ENCODE results near the gene FOXQ1. TPM values are rescaled to one million over a fixed set of nuclear protein-coding genes. Genes with fewer than 3 reads are reported as not detected.

Gene FOXQ1
- total RNA-seq, 1 donor from 2014 or later = 27.9 TPM

GRCh38 chr6:1285556-1285955, 26.3 kb upstream of the FOXQ1 start:
- TF ChIP-seq CTCF (conservative IDR thresholded peaks at IDR 0.05) = no peak
- Mint-ChIP-seq H3K36me3 (no peaks in the 10 kb centered on the region), H3K4me1 (ENCODE audit: unreplicated experiment) (no peaks in the 10 kb centered on the region), H3K9me3 (peaks cover 5% of the 10 kb centered on the region), H3K4me3 (no peak overlapping the region), H3K27ac (no peak overlapping the region), H3K27me3 (peaks cover 24% of the 10 kb centered on the region)
- DNase-seq (ENCODE audit: extremely low spot score, unreplicated experiment) = no peak

- H3K27me3 Mint-ChIP-seq = peaks cover 23% of the 10 kb centered on the region
- H3K4me1 Mint-ChIP-seq (ENCODE audit: unreplicated experiment) = no peaks in the 10 kb centered on the region
- H3K4me3 Mint-ChIP-seq = no peak overlapping the region
- H3K27ac Mint-ChIP-seq = no peak overlapping the region
- DNase-seq (ENCODE audit: extremely low spot score, unreplicated experiment) = no peak
- H3K9me3 Mint-ChIP-seq = peaks cover 5% of the 10 kb centered on the region
- TF ChIP-seq CTCF (conservative IDR thresholded peaks at IDR 0.05) = no peak
- H3K36me3 Mint-ChIP-seq = no peaks in the 10 kb centered on the region
Observed at GRCh38 chr6:1285956-1286355, 25.9 kb upstream of the FOXQ1 start.

- H3K4me1 Mint-ChIP-seq (ENCODE audit: unreplicated experiment) = no peaks in the 10 kb centered on the region
- peaks cover 19% of the 10 kb centered on the region for H3K27me3 Mint-ChIP-seq
- H3K4me3 Mint-ChIP-seq = no peak overlapping the region
- peak overlapping the region; percentile 59 for H3K27ac Mint-ChIP-seq
- H3K9me3 Mint-ChIP-seq = peaks cover 5% of the 10 kb centered on the region
- no peak for DNase-seq (ENCODE audit: extremely low spot score, unreplicated experiment)
- TF ChIP-seq CTCF (conservative IDR thresholded peaks at IDR 0.05) = no peak
- no peaks in the 10 kb centered on the region for H3K36me3 Mint-ChIP-seq
Observed at GRCh38 chr6:1287103-1287591, 24.8 kb upstream of the FOXQ1 start.

GRCh38 chr6:1290086-1290485, 21.8 kb upstream of the FOXQ1 start:
- H3K36me3 Mint-ChIP-seq = no peaks in the 10 kb centered on the region
- H3K4me1 Mint-ChIP-seq (ENCODE audit: unreplicated experiment) = no peaks in the 10 kb centered on the region
- no peak for DNase-seq (ENCODE audit: extremely low spot score, unreplicated experiment)
- H3K4me3 Mint-ChIP-seq = no peak overlapping the region
- peaks cover 24% of the 10 kb centered on the region for H3K27me3 Mint-ChIP-seq
- no peak overlapping the region for H3K27ac Mint-ChIP-seq
- no peak for TF ChIP-seq CTCF (conservative IDR thresholded peaks at IDR 0.05)
- peaks cover 11% of the 10 kb centered on the region for H3K9me3 Mint-ChIP-seq

- no peak for DNase-seq (ENCODE audit: extremely low spot score, unreplicated experiment)
- no peaks in the 10 kb centered on the region for H3K36me3 Mint-ChIP-seq
- no peaks in the 10 kb centered on the region for H3K4me1 Mint-ChIP-seq (ENCODE audit: unreplicated experiment)
- no peak overlapping the region for H3K27ac Mint-ChIP-seq
- peaks cover 11% of the 10 kb centered on the region for H3K9me3 Mint-ChIP-seq
- TF ChIP-seq CTCF (conservative IDR thresholded peaks at IDR 0.05) = no peak
- peaks cover 28% of the 10 kb centered on the region for H3K27me3 Mint-ChIP-seq
- no peak overlapping the region for H3K4me3 Mint-ChIP-seq
Observed at GRCh38 chr6:1290805-1291204, 21.1 kb upstream of the FOXQ1 start.

- Mint-ChIP-seq H3K27me3 (peaks cover 33% of the 10 kb centered on the region), H3K9me3 (peaks cover 11% of the 10 kb centered on the region), H3K4me1 (ENCODE audit: unreplicated experiment) (peaks cover 5% of the 10 kb centered on the region), H3K27ac (no peak overlapping the region), H3K4me3 (no peak overlapping the region), H3K36me3 (no peaks in the 10 kb centered on the region)
- DNase-seq (ENCODE audit: extremely low spot score, unreplicated experiment) = no peak
- TF ChIP-seq CTCF (conservative IDR thresholded peaks at IDR 0.05) = no peak
Observed at GRCh38 chr6:1291381-1291780, 20.5 kb upstream of the FOXQ1 start.

Data from type B pancreatic cell (in vitro differentiated cells).